HL-60 (cell line): ENCODE data around the gene OOEP.

Experiments used
- GABPA ChIP-seq: IDR thresholded peaks from 2 replicates; pipeline ENCODE4 v1.6.1; 2012; ENCODE audit warnings: low read depth
- POLR2AphosphoS5 ChIP-seq: IDR thresholded peaks from 2 replicates; pipeline ENCODE4 v1.6.1; 2012; ENCODE audit warnings: low read depth
- SPI1 ChIP-seq: IDR thresholded peaks from 2 replicates; pipeline ENCODE4 v1.6.1; 2012; ENCODE audit warnings: low read depth, mild to moderate bottlenecking, borderline replicate concordance
- TF ChIP-seq, protein P1 (sequence below): IDR thresholded peaks from one replicate; pipeline ENCODE4 v1.5.1; 2011; ENCODE audit warnings: low read length, control low read depth, inconsistent platforms; ENCODE audit not compliant: insufficient read depth

DNA sequence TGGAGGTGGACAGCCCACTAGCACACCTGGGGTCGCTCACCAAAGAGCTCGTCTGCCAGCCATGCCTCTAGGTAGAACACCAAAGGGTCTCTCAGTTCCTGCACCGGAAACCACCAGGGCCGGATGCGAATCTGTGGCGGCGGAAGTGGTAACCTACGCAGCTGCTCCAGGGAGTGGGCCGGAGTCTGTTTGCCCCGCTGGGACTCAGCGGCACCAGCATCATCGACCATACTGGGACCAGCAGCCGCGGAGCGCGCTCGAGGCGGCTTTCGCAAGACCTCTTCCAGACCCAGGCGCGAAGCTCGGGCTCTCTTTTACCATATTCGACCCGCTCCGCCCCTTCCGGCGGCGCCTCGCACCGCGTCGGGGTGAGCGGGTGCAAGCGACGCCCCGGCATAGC is at the start of gene OOEP:
- no peak for TF ChIP-seq SPI1
- TF ChIP-seq, protein P1, sequence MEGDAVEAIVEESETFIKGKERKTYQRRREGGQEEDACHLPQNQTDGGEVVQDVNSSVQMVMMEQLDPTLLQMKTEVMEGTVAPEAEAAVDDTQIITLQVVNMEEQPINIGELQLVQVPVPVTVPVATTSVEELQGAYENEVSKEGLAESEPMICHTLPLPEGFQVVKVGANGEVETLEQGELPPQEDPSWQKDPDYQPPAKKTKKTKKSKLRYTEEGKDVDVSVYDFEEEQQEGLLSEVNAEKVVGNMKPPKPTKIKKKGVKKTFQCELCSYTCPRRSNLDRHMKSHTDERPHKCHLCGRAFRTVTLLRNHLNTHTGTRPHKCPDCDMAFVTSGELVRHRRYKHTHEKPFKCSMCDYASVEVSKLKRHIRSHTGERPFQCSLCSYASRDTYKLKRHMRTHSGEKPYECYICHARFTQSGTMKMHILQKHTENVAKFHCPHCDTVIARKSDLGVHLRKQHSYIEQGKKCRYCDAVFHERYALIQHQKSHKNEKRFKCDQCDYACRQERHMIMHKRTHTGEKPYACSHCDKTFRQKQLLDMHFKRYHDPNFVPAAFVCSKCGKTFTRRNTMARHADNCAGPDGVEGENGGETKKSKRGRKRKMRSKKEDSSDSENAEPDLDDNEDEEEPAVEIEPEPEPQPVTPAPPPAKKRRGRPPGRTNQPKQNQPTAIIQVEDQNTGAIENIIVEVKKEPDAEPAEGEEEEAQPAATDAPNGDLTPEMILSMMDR, result no peak
- no peak for TF ChIP-seq POLR2AphosphoS5
- TF ChIP-seq GABPA, result no peak
